Suppressor macrophage treated with lipopolysaccharide for 1 hour (primary cell): Measurements from ENCODE around the gene OTUD1.

Experiments
- DNase-seq, 3 donors: peaks; one replicate each; pipeline ENCODE4 v3.0.0-alpha.2; 2020 to 2022

Gene OTUD1

GRCh38 chr10:23472181-23472580, 33.3 kb downstream of the OTUD1 start:
- no peak for DNase-seq

GRCh38 chr10:23474081-23474480, 35.2 kb downstream of the OTUD1 start:
- no peak for DNase-seq

DNA sequence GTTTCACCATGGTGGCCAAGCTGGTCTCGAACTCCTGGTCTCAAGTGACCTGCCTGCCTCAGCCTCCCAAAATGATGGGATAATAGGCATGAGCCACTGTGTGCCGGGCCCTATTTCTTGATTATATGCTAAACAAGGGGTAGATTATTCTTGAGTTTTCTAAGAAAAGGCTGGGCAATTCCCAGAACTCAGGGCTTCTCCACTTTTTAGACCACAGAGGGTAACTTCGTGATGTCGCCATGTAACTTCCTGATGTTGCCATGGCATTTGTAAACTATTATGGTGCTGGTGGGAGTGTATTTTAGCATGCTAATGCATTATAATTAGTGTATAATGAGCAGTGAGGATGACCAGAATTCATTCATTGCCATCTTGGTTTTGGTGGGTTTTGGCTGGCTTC, 35.8 kb downstream of the OTUD1 start:
- DNase-seq: peak; percentile 40 to 71 (median 54)

DNA sequence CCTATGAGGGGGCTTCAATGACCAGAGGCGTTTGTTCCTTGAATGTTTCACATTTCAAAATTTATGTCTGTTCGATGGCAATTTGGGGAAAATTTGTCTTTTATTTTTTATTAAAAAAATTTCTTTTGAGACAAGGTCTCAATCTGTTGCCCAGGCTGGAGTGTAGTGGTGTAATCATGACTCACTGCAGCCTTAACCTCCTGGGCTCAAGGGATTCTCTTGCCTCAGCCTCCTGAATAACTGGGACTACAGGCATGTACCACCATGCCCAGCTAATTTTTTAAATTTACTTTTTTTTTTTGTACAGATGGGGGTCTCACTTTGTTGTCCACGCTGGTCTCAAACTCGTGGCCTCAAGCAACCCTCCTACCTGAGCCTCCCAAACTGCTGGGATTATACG, 39.7 kb downstream of the OTUD1 start:
- peak in 1 of 3 donors; percentile 9 for DNase-seq

GRCh38 chr10:23479798-23480473, 41.1 kb downstream of the OTUD1 start:
- DNase-seq: no peak

- no peak for DNase-seq
Measured at GRCh38 chr10:23481363-23481961, 42.6 kb downstream of the OTUD1 start.

GRCh38 chr10:23490115-23490514, 51.2 kb downstream of the OTUD1 start:
- no peak for DNase-seq
